Pancreas (tissue), 10 donors: ENCODE measurements around the gene HSD11B1. TPM values are rescaled to one million over a fixed set of nuclear protein-coding genes. Genes with fewer than 3 reads are reported as not detected.

Experiments used
- ATAC-seq, 4 donors: fragments of 200-7000 bp; cut with Tn5 transposase; one replicate each; pipeline versions ENCODE4 v1.8.0 to v1.9.1; 2020; ENCODE audit warnings: mild to moderate bottlenecking in 4 of 4, moderate library complexity in 4 of 4
- DNase-seq, 6 donors: peaks; one replicate each; pipeline ENCODE4 v3.0.0-alpha.2; 2020
- FAIRE-seq: peaks from 2 replicates; lab custom pipeline; 2012; peaks lifted over from hg19 to GRCh38; lab: Jason Lieb, UNC
- H3K27ac ChIP-seq, 4 donors: fragments of 200-600 bp; sonication (generic); 1 replicate in 3 of 4; 2 replicates in 1 of 4; pipeline versions ENCODE4 v1.5.0 to v1.8.0; 2020
- H3K27me3 ChIP-seq, 4 donors: fragments of 200-600 bp; one replicate each; pipeline ENCODE4 v1.8.0; 2021
- H3K36me3 ChIP-seq, 3 donors: fragments of 200-600 bp; sonication (generic) in 1 of 3; one replicate each; pipeline versions ENCODE4 v1.5.0 to v1.8.0; 2020 to 2021
- H3K4me1 ChIP-seq, 3 donors: fragments of 200-600 bp; one replicate each; pipeline ENCODE4 v1.8.0; 2021
- H3K4me3 ChIP-seq, 4 donors: fragments of 200-600 bp; sonication (generic) in 2 of 4; one replicate each; pipeline versions ENCODE4 v1.5.0 to v1.8.0; 2020 to 2021
- H3K9me3 ChIP-seq, 4 donors: fragments of 200-600 bp; one replicate each; pipeline ENCODE4 v1.8.0; 2021
- CTCF ChIP-seq, 4 donors: fragments of 200-600 bp; sonication (generic) in 3 of 4; IDR thresholded peaks; one replicate each; pipeline versions ENCODE4 v1.5.0 to v1.8.0; 2021; ENCODE audit warnings: antibody characterized with exemption in 4 of 4
- WGBS, 2 donors: extraction: QIAGEN DNeasy Blood & Tissue Kit; methylation state at CpG; one replicate each; pipeline ENCODE4 v1.1.7; 2013; 5-methylcytosine and 5-hydroxymethylcytosine counted together
- intact Hi-C, 3 donors: fragments of 100-400 bp; cut with DNase I; formaldehyde crosslinking; loops; one replicate each; pipeline versions ENCODE4 v1.11.1 to v1.14.2; 2022
- polyA plus RNA-seq, 2 donors: library from polyadenylated mRNA; stranded (reverse); fragments of 200-250 nt; gene quantifications; one replicate each; pipeline ENCODE4 v1.2.3, GENCODE V29; 2013
- total RNA-seq, 6 donors: library from RNA; stranded (reverse); fragmentation: NEBNext Ultra II Directional in 4 of 6; extraction: Animal tissue kit (Norgen Biotek cat#: 25700) in 4 of 6; gene quantifications; one replicate each; pipeline versions ENCODE4 v1.2.1 to v1.2.4, GENCODE V29; 2021 to 2023
- donor health status: healthy with polysubstance abuse.
- donor health status: DM: no; HTN: no; CAD: no; lungs with moderate emphysema.
- donor health status: DM: no; HTN: no; CAD: no.
- donor health status: control.
- donor health status: control.
- donor health status: Bipolar disorder and iron deficiency.
- donor health status: DM: yes; HTN: yes; CAD: no.
- donor health status: DM: no; HTN: no; CAD: no.
- donor health status: DM: no; HTN: no; CAD: no.
- donor health status: DM: yes; HTN: yes; CAD: no.

Gene HSD11B1
- total and polyA plus RNA-seq, 8 donors = 0.47 to 5.6 (median 1.0) TPM; not detected in 2

- Histone ChIP-seq H3K4me1 (no peaks in the 10 kb centered on the region), H3K27me3 (no peaks in the 10 kb centered on the region), H3K36me3 (no peaks in the 10 kb centered on the region), H3K4me3 (no peak overlapping the region), H3K27ac (no peak overlapping the region), H3K9me3 (no peaks in the 10 kb centered on the region)
- FAIRE-seq = no peak
- ATAC-seq = no peak
- no peak for TF ChIP-seq CTCF (IDR thresholded peaks at IDR 0.05)
- intact Hi-C loops = no loop called here
- 69 to 84% methylated on average over 2 of the region's 2 CpGs for WGBS, 2 donors
- no peak for DNase-seq
Measured at GRCh38 chr1:209710093-209710492, 5.4 kb downstream of the HSD11B1 start.

DNA sequence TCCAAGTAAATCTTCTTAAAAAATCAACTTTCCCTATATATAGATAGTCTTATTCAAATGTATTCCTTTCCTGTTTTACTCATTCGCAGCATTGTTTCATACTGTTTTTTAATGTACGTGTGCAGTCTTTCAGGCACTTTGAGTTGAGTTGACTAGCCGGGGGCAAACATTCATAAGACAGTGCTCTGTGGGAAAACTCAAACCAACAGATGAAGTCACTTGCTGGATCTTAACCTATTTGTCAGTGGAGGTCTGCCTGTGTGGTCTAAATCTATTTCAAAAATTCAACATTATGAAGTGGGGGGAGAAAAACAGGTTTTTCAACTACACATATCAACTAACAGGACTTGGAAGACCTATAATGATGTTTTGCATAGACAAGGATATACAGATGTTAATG lies 6.2 kb downstream of the HSD11B1 start:
- no peak overlapping the region for H3K27ac ChIP-seq
- intact Hi-C loops = no loop called here
- TF ChIP-seq CTCF (IDR thresholded peaks at IDR 0.05) = no peak
- no peaks in the 10 kb centered on the region for H3K27me3 ChIP-seq
- no peaks in the 10 kb centered on the region for H3K9me3 ChIP-seq
- 74 to 76% methylated on average over 3 of the region's 3 CpGs for WGBS, 2 donors
- no peak for DNase-seq
- no peaks in the 10 kb centered on the region for H3K36me3 ChIP-seq
- no peak for FAIRE-seq
- H3K4me1 ChIP-seq = no peaks in the 10 kb centered on the region
- no peak overlapping the region for H3K4me3 ChIP-seq
- no peak for ATAC-seq

DNA sequence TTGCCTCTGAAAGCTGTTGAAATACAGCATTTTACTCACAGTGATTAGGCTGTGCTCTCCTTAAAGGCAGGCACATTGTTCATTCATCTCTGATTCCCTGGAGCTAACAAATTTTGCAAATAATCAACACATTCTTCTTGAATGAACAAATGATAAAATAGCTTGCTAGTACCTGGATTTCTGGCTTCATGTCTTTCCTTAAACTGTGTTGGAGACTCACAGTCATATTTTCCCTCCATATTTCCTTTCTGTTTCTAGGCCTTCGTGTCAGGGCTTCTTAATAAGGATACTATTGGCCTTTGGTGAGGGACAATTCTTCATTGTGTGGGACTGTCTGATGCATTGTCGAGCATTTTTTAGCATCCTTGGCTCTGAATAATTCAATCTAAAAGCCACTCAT lies 9.7 kb downstream of the HSD11B1 start:
- ATAC-seq (no peak), DNase-seq (no peak), FAIRE-seq (no peak)
- Histone ChIP-seq H3K27me3 (no peaks in the 10 kb centered on the region), H3K4me1 (no peaks in the 10 kb centered on the region), H3K4me3 (no peak overlapping the region), H3K27ac (no peak overlapping the region), H3K9me3 (no peaks in the 10 kb centered on the region), H3K36me3 (no peaks in the 10 kb centered on the region)
- intact Hi-C loops = no loop called here
- 68 to 77% methylated on average over 2 of the region's 2 CpGs for WGBS, 2 donors
- TF ChIP-seq CTCF (IDR thresholded peaks at IDR 0.05) = no peak

GRCh38 chr1:209715314-209715713 lies 10.7 kb downstream of the HSD11B1 start:
- no peaks in the 10 kb centered on the region for H3K4me1 ChIP-seq
- H3K4me3 ChIP-seq = no peak overlapping the region
- H3K27me3 ChIP-seq = no peaks in the 10 kb centered on the region
- no peak for FAIRE-seq
- DNase-seq = no peak
- ATAC-seq = no peak
- no peak for TF ChIP-seq CTCF (IDR thresholded peaks at IDR 0.05)
- no peaks in the 10 kb centered on the region for H3K36me3 ChIP-seq
- no peaks in the 10 kb centered on the region for H3K9me3 ChIP-seq
- H3K27ac ChIP-seq = no peak overlapping the region
- intact Hi-C loops = no loop called here

GRCh38 chr1:209717818-209718217 lies 13.2 kb downstream of the HSD11B1 start:
- no peak for ATAC-seq
- Histone ChIP-seq H3K36me3 (no peaks in the 10 kb centered on the region), H3K4me1 (no peaks in the 10 kb centered on the region), H3K27me3 (no peaks in the 10 kb centered on the region), H3K27ac (no peak overlapping the region), H3K9me3 (no peaks in the 10 kb centered on the region), H3K4me3 (no peak overlapping the region)
- intact Hi-C loops = no loop called here
- no peak for FAIRE-seq
- TF ChIP-seq CTCF (IDR thresholded peaks at IDR 0.05) = no peak
- 57 to 71% methylated on average over 2 of the region's 2 CpGs for WGBS, 2 donors
- no peak for DNase-seq
